PC-9 (cell line): ENCODE measurements around the gene NEDD9. TPM values are rescaled to one million over a fixed set of nuclear protein-coding genes. Genes with fewer than 3 reads are reported as not detected.

Experiments
- BruUV-seq: library from RNA; stranded (reverse); fragments of 400-500 nt; replicated peaks from 2 replicates; lab custom pipeline; 2021; lab: Mats Ljungman, UMichigan
- CTCF ChIA-PET: fragments of 300-600 bp; sonication (Branson Sonifier 250); formaldehyde crosslinking; loops from one replicate; lab custom pipeline; 2022; ENCODE audit warnings: antibody characterized with exemption; lab: Charles Lee
- POLR2A ChIA-PET: fragments of 300-600 bp; sonication (Branson Sonifier 250); formaldehyde crosslinking; loops from one replicate; lab custom pipeline; 2022; ENCODE audit warnings: antibody characterized with exemption; ENCODE audit not compliant: unreplicated experiment; lab: Charles Lee
- DNase-seq, 2 experiments: peaks; one replicate each; pipeline versions ENCODE4 v3.0.0 to v3.0.0-alpha.2; 2015 to 2022; ENCODE audit warnings: mixed read lengths in 1 of 2
- H2AFZ ChIP-seq: fragments of 200-600 bp; sonication (generic); 2 replicates; pipeline ENCODE4 v1.8.1; 2017; ENCODE audit warnings: antibody characterized with exemption
- H3F3A ChIP-seq: fragments of 200-600 bp; sonication (generic); 2 replicates; pipeline ENCODE4 v1.8.1; 2017; ENCODE audit warnings: antibody characterized with exemption, mild to moderate bottlenecking, low read depth; ENCODE audit not compliant: insufficient read depth
- H3K27ac ChIP-seq: fragments of 200-600 bp; sonication (generic); 2 replicates; pipeline ENCODE4 v1.6.1; 2016; ENCODE audit warnings: mixed run types
- H3K27me3 ChIP-seq: fragments of 200-600 bp; sonication (generic); 2 replicates; pipeline ENCODE4 v1.6.1; 2016; ENCODE audit warnings: low read depth, mixed run types; ENCODE audit not compliant: insufficient read depth
- H3K36me3 ChIP-seq: fragments of 200-600 bp; sonication (generic); 2 replicates; pipeline ENCODE4 v1.6.1; 2016; ENCODE audit warnings: low read depth, mixed run types
- H3K4me1 ChIP-seq: fragments of 200-600 bp; sonication (generic); replicated peaks from 2 replicates; pipeline ENCODE4 v1.6.1; 2016; ENCODE audit warnings: mixed run types; ENCODE audit not compliant: insufficient read depth
- H3K4me2 ChIP-seq: fragments of 200-600 bp; sonication (generic); 2 replicates; pipeline ENCODE4 v1.6.1; 2017; ENCODE audit warnings: mixed run types
- H3K4me3 ChIP-seq: fragments of 200-600 bp; sonication (generic); 2 replicates; pipeline ENCODE4 v1.6.1; 2016; ENCODE audit warnings: mixed run types
- H3K79me2 ChIP-seq: fragments of 200-600 bp; sonication (generic); 2 replicates; pipeline ENCODE4 v1.6.1; 2017; ENCODE audit warnings: low read depth, mixed run types
- H3K9me2 ChIP-seq: fragments of 200-600 bp; sonication (generic); 2 replicates; pipeline ENCODE4 v1.8.1; 2017; ENCODE audit warnings: mild to moderate bottlenecking; ENCODE audit not compliant: insufficient read depth
- H3K9me3 ChIP-seq: fragments of 200-600 bp; sonication (generic); 2 replicates; pipeline ENCODE4 v1.8.1; 2016; ENCODE audit warnings: low read depth; ENCODE audit not compliant: insufficient read depth
- H4K20me1 ChIP-seq: fragments of 200-600 bp; sonication (generic); 2 replicates; pipeline ENCODE4 v1.8.1; 2017; ENCODE audit not compliant: insufficient read depth
- EZH2 ChIP-seq: fragments of 200-600 bp; sonication (generic); IDR thresholded peaks from 2 replicates; pipeline ENCODE4 v1.8.0; 2017; ENCODE audit warnings: antibody characterized with exemption, low read depth
- intact Hi-C: fragments of 100-400 bp; cut with micrococcal nuclease; formaldehyde crosslinking; loops from one replicate; pipeline ENCODE4 v1.10.0; 2022; ENCODE audit not compliant: unreplicated experiment
- total RNA-seq: library from RNA; stranded (reverse); gene quantifications from 2 replicates; pipeline ENCODE4 v1.2.3, GENCODE V29; 2021
- TF ChIP-seq, protein P1 (sequence below): fragments of 200-600 bp; sonication (generic); conservative IDR thresholded peaks from 2 replicates; pipeline ENCODE4 v1.6.1; 2017; ENCODE audit warnings: mixed run types, antibody characterized with exemption, mild to moderate bottlenecking, moderate library complexity

Gene NEDD9
- total RNA-seq, 1 experiment from 2014 or later: 57.5 TPM

DNA sequence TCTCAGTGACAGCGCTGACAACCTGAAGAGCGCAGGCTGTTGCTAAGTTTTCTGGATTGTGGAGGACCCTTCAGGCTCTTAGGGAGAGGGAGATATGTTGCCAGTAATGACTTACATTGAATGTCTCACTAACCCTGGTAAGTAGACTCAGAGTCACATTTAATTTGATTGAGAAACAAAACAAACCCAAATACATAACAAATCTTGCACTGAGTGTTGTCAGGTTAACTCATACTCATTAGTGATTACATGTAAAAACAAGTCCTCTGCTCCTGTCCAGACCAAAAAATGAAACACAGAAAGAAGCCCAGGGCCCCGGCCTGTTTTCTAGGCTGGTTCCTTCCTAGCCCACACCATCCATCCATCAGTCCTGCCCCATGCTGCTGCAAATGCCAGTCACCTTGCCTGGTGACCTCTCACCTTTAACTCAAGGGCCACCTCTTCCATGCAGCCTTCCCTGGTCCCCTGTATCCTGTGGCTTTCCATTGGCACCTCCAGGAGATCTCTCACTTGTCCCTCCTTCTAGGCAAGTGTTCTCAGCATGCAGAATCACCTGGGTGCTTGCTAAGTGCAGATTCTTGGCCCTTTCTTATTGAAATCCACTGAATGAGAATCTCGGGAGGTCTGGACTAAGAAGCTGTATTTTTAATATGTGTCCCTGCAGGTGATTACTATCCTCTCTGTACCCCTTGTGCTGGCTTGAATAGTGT, 86.2 kb downstream of the NEDD9 start:
- no peaks in the 10 kb centered on the region for H3K36me3 ChIP-seq
- intact Hi-C loops: no loop called here
- no peak for TF ChIP-seq EZH2
- TF ChIP-seq, protein P1, sequence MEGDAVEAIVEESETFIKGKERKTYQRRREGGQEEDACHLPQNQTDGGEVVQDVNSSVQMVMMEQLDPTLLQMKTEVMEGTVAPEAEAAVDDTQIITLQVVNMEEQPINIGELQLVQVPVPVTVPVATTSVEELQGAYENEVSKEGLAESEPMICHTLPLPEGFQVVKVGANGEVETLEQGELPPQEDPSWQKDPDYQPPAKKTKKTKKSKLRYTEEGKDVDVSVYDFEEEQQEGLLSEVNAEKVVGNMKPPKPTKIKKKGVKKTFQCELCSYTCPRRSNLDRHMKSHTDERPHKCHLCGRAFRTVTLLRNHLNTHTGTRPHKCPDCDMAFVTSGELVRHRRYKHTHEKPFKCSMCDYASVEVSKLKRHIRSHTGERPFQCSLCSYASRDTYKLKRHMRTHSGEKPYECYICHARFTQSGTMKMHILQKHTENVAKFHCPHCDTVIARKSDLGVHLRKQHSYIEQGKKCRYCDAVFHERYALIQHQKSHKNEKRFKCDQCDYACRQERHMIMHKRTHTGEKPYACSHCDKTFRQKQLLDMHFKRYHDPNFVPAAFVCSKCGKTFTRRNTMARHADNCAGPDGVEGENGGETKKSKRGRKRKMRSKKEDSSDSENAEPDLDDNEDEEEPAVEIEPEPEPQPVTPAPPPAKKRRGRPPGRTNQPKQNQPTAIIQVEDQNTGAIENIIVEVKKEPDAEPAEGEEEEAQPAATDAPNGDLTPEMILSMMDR: no peak
- no peaks in the 10 kb centered on the region for H3K27me3 ChIP-seq
- H2AFZ ChIP-seq: no peak overlapping the region
- no peak for DNase-seq
- POLR2A ChIA-PET: no interaction called here
- CTCF ChIA-PET: no interaction called here
- no peaks in the 10 kb centered on the region for H3F3A ChIP-seq
- no peak overlapping the region for H3K4me2 ChIP-seq
- H3K4me1 ChIP-seq: no peaks in the 10 kb centered on the region
- H4K20me1 ChIP-seq: no peaks in the 10 kb centered on the region
- BruUV-seq: no TSS peak
- H3K79me2 ChIP-seq: no peaks in the 10 kb centered on the region
- no peak overlapping the region for H3K4me3 ChIP-seq
- H3K9me3 ChIP-seq: no peaks in the 10 kb centered on the region
- no peak overlapping the region for H3K27ac ChIP-seq
- no peaks in the 10 kb centered on the region for H3K9me2 ChIP-seq

DNA sequence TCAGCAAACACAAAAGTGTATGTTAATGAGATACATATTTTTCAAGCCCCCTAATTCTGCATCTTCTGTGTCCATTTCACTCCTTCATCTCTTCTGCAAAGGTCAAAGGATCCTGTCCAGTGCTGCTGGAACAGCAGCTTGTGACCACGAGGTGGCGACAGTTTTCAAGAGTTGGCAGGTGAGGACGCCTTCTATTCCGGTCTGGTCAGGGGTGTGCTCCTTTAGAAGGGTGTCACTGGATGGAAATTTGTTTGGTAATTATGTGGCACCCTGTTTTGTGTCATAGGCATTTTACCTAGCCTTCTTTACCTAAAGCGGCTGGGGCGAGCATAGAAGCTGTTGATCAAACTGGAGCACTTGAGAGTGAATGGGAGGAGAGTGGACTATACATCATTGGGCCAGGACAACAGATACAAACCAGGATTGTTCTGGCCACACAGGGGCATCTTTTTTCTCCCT, 88.0 kb downstream of the NEDD9 start:
- peak; percentile 59 to 82 for DNase-seq
- Histone ChIP-seq H3K4me1 (no peaks in the 10 kb centered on the region), H3K9me2 (no peaks in the 10 kb centered on the region), H3K27me3 (no peaks in the 10 kb centered on the region), H3K4me3 (no peak overlapping the region), H4K20me1 (no peaks in the 10 kb centered on the region), H3K27ac (no peak overlapping the region), H3K9me3 (no peaks in the 10 kb centered on the region), H3K4me2 (no peak overlapping the region), H2AFZ (no peak overlapping the region), H3K36me3 (no peaks in the 10 kb centered on the region), H3K79me2 (no peaks in the 10 kb centered on the region), H3F3A (no peaks in the 10 kb centered on the region)
- ChIA-PET POLR2A (interaction anchor here (0.6 kb wide), 1 partner anchor 90 kb away, joined by 4 read pairs; no protein-coding TSS in a partner anchor), CTCF (interaction anchor here (0.6 to 2.0 kb wide), 4 partner anchors 63 to 495 kb away, joined by 3 to 15 read pairs (median 5); no protein-coding TSS in a partner anchor)
- TSS peak; percentile 18 for BruUV-seq
- TF ChIP-seq, protein P1: peak; percentile 84
- TF ChIP-seq EZH2: no peak
- intact Hi-C loops: loop anchor here (1.0 to 5.0 kb wide), 9 partner anchors 50 to 431 kb away; partner anchors contain the start of gene NEDD9

DNA sequence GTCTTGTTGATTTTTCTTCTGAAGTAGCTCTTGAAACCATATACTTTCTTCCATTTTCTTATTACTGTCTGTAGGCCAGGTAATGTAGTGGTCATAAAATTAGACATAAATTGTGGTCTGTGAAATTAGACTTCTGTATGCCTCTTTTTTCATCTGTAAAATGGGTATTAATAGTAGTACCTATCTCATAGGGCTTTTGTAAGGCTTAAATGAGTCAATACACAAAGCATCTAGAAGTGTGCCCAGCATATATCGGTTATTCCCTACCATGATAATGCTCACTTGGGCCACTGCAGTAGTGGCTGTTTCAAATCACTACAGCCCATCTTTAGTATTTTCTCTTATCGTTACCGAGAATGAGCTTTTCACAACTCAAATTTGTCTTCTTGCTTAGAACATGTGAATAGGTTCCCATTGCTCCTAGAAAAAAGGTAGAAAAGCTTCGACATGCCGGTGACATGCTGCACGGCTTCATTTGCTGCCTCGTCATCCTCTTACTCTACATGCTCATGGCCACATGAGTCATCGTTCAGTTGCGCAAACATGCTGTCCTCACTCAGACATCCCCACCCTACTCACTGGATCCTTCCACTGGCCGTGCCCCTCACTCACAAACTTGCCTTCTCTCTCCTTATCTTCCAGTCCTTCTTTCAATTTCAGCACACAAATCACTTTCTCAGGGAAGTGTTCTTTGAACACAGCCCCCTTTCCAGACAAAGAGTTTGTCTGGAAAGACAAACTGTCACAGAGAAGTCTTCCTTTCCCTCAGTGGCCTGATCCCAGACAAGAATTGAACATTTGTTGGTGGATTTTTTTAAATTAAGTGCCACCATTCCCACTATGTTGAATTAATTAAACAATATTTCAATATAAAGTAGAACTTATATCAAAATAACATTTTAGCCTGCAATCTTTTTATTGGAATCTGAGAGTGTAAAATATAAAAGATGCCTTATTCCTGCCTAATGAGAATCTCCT, 88.8 kb downstream of the NEDD9 start:
- intact Hi-C loops: loop anchor here (1.0 to 5.0 kb wide), 9 partner anchors 49 to 432 kb away; partner anchors contain the start of gene NEDD9

More for the DNA sequence above, 88.8 kb downstream of the NEDD9 start:
- no peaks in the 10 kb centered on the region for H3K36me3 ChIP-seq
- no peak overlapping the region for H3K4me3 ChIP-seq
- H2AFZ ChIP-seq: no peak overlapping the region
- DNase-seq: peak; percentile 46 to 73
- ChIA-PET CTCF (interaction anchor here (0.6 to 2.0 kb wide), 6 partner anchors 63 to 353 kb away, joined by 3 to 15 read pairs (median 3); no protein-coding TSS in a partner anchor), POLR2A (interaction anchor here (0.6 kb wide), 1 partner anchor 90 kb away, joined by 4 read pairs; no protein-coding TSS in a partner anchor)
- no peaks in the 10 kb centered on the region for H4K20me1 ChIP-seq
- H3K27me3 ChIP-seq: no peaks in the 10 kb centered on the region
- no peaks in the 10 kb centered on the region for H3K9me2 ChIP-seq
- H3F3A ChIP-seq: no peaks in the 10 kb centered on the region
- no peak for TF ChIP-seq EZH2
- TF ChIP-seq, protein P1: no peak
- no TSS peak for BruUV-seq
- H3K79me2 ChIP-seq: no peaks in the 10 kb centered on the region
- no peaks in the 10 kb centered on the region for H3K9me3 ChIP-seq
- H3K27ac ChIP-seq: no peak overlapping the region
- no peak overlapping the region for H3K4me2 ChIP-seq
- 0 out of 2 replicates have a peak, but pooled peaks cover 4% of the 10 kb centered on the region for H3K4me1 ChIP-seq
